Colonic mucosa (tissue), 4 donors: ENCODE measurements around the gene P4HA3. TPM values are rescaled to one million over a fixed set of nuclear protein-coding genes. Genes with fewer than 3 reads are reported as not detected.

Source experiments
- DNase-seq: peaks from one replicate; pipeline ENCODE4 v3.0.0-alpha.2; 2020
- H3K27ac ChIP-seq: fragments of 200-600 bp; one replicate; pipeline ENCODE4 v1.8.0; 2021
- H3K27me3 ChIP-seq: fragments of 200-600 bp; one replicate; pipeline ENCODE4 v1.8.0; 2021
- H3K36me3 ChIP-seq: fragments of 200-600 bp; one replicate; pipeline ENCODE4 v1.8.0; 2021
- H3K4me1 ChIP-seq: fragments of 200-600 bp; one replicate; pipeline ENCODE4 v1.8.0; 2021; ENCODE audit warnings: mild to moderate bottlenecking
- H3K4me3 ChIP-seq: fragments of 200-600 bp; one replicate; pipeline ENCODE4 v1.8.0; 2021
- H3K9ac ChIP-seq, 2 donors: one replicate each; pipeline ENCODE4 v1.7.0; 2013; ENCODE audit warnings: control low read depth in 2 of 2, low read depth in 2 of 2, low read length in 2 of 2
- H3K9me3 ChIP-seq: fragments of 200-600 bp; one replicate; pipeline ENCODE4 v1.8.0; 2021
- intact Hi-C: fragments of 100-400 bp; cut with DNase I; formaldehyde crosslinking; loops from one replicate; pipeline ENCODE4 v1.14.1; 2022
- total RNA-seq, 2 donors: library from RNA; stranded (reverse); fragmentation: NEBNext Ultra II Directional in 1 of 2; extraction: Animal tissue kit (Norgen Biotek cat#: 25700) in 1 of 2; gene quantifications; one replicate each; pipeline ENCODE4 v1.2.1, GENCODE V29; 2021
- TF ChIP-seq, protein P1 (sequence below): fragments of 200-600 bp; IDR thresholded peaks from one replicate; pipeline ENCODE4 v1.8.0; 2022; ENCODE audit warnings: antibody characterized with exemption, mild to moderate bottlenecking
- donor health status: healthy.
- donor health status: DM: no; HTN: no; CAD: no.
- donor health status: DM: no; HTN: no; CAD: no.

Gene P4HA3
- total RNA-seq, 2 donors from 2014 or later: 0.12 to 0.85 TPM

DNA sequence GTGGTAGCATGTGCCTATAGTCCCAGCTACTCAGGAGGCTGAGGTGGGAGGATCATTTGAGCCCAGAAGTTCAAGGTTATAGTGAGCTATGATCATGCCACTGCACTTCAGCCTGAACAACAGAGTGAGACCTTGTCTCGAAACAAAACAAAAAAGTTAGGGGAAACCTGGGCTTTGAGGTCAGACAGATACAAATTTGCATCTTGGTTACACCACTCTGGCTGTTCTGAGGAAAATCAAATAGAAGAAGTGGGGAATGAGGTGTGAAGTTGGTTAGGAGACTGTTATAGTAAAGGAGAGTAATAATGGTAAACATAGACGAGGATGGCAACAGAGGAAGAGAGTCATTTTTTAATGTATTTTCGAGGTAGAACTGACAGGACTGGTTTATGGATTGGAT is 77.8 kb downstream of the P4HA3 start:
- TF ChIP-seq, protein P1, sequence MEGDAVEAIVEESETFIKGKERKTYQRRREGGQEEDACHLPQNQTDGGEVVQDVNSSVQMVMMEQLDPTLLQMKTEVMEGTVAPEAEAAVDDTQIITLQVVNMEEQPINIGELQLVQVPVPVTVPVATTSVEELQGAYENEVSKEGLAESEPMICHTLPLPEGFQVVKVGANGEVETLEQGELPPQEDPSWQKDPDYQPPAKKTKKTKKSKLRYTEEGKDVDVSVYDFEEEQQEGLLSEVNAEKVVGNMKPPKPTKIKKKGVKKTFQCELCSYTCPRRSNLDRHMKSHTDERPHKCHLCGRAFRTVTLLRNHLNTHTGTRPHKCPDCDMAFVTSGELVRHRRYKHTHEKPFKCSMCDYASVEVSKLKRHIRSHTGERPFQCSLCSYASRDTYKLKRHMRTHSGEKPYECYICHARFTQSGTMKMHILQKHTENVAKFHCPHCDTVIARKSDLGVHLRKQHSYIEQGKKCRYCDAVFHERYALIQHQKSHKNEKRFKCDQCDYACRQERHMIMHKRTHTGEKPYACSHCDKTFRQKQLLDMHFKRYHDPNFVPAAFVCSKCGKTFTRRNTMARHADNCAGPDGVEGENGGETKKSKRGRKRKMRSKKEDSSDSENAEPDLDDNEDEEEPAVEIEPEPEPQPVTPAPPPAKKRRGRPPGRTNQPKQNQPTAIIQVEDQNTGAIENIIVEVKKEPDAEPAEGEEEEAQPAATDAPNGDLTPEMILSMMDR: no peak
- no peak for DNase-seq
- H3K27ac ChIP-seq: no peak overlapping the region
- no peaks in the 10 kb centered on the region for H3K4me1 ChIP-seq
- no peaks in the 10 kb centered on the region for H3K27me3 ChIP-seq
- H3K9me3 ChIP-seq: no peaks in the 10 kb centered on the region
- H3K9ac ChIP-seq: no peak overlapping the region
- H3K36me3 ChIP-seq: peaks cover 5% of the 10 kb centered on the region
- no peak overlapping the region for H3K4me3 ChIP-seq
- intact Hi-C loops: no loop called here

- H3K27me3 ChIP-seq: no peaks in the 10 kb centered on the region
- TF ChIP-seq, protein P1: no peak
- H3K9me3 ChIP-seq: no peaks in the 10 kb centered on the region
- peaks cover 5% of the 10 kb centered on the region for H3K36me3 ChIP-seq
- intact Hi-C loops: no loop called here
- no peak overlapping the region for H3K9ac ChIP-seq
- H3K27ac ChIP-seq: no peak overlapping the region
- no peak overlapping the region for H3K4me3 ChIP-seq
- no peak for DNase-seq
- H3K4me1 ChIP-seq: no peaks in the 10 kb centered on the region
Measured at GRCh38 chr11:74232311-74232950, 79.0 kb downstream of the P4HA3 start.

DNA sequence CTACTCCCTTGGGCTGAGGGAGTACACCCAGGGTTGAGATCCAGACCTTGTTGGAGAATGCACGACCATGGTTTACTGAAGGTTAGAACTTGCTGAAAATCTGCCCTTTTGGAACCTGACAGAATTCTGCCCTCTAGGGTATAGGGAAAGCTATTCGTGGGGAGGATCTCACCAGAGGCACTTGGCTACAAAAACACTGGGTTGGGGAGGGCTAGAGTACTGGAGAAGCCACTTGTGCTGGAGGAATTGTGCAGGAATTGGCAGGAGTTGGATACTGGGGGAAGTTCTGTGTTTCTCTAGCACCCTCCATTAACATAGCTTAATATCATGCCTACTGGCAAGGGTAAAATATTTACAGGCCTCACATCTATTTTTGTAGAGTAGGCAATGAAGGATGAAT is 84.5 kb downstream of the P4HA3 start:
- no peaks in the 10 kb centered on the region for H3K27me3 ChIP-seq
- TF ChIP-seq, protein P1: no peak
- H3K9me3 ChIP-seq: no peaks in the 10 kb centered on the region
- no peaks in the 10 kb centered on the region for H3K36me3 ChIP-seq
- no peak for DNase-seq
- H3K27ac ChIP-seq: no peak overlapping the region
- no peaks in the 10 kb centered on the region for H3K4me1 ChIP-seq
- intact Hi-C loops: no loop called here
- H3K9ac ChIP-seq: no peak overlapping the region
- H3K4me3 ChIP-seq: no peak overlapping the region

GRCh38 chr11:74225565-74225964 is 85.9 kb downstream of the P4HA3 start:
- Histone ChIP-seq H3K27ac (no peak overlapping the region), H3K27me3 (no peaks in the 10 kb centered on the region), H3K9ac (no peak overlapping the region), H3K4me1 (no peaks in the 10 kb centered on the region), H3K4me3 (no peak overlapping the region), H3K9me3 (no peaks in the 10 kb centered on the region), H3K36me3 (no peaks in the 10 kb centered on the region)
- intact Hi-C loops: no loop called here
- DNase-seq: no peak
- TF ChIP-seq, protein P1: no peak

GRCh38 chr11:74221816-74222215 is 89.6 kb downstream of the P4HA3 start:
- intact Hi-C loops: no loop called here
- no peaks in the 10 kb centered on the region for H3K9me3 ChIP-seq
- no peaks in the 10 kb centered on the region for H3K27me3 ChIP-seq
- DNase-seq: no peak
- no peak overlapping the region for H3K27ac ChIP-seq
- no peaks in the 10 kb centered on the region for H3K36me3 ChIP-seq
- H3K9ac ChIP-seq: no peak overlapping the region
- TF ChIP-seq, protein P1: no peak
- no peaks in the 10 kb centered on the region for H3K4me1 ChIP-seq
- H3K4me3 ChIP-seq: no peak overlapping the region
